ENCODE results near the gene USP5.
"Not testable (repeated sequence)": the region's sequence is repeated elsewhere in the genome, so short reads cannot be mapped to it uniquely, and the experiment has no call there.

GRCh38 chr12:6874015-6874368 is 22.0 kb downstream of the USP5 start:
- not testable (repeated sequence) for TF ChIP-seq CTCF (conservative IDR thresholded peaks at IDR 0.05; ENCODE audit: low read length); EZH2phosphoT487 (IDR thresholded peaks at IDR 0.05; ENCODE audit: borderline replicate concordance, low read depth, low read length)

All from OCI-LY7 (cell line).